Endothelial cell (in vitro differentiated cells): ENCODE data around the gene PAPPA. TPM values are rescaled to one million over a fixed set of nuclear protein-coding genes. Genes with fewer than 3 reads are reported as not detected.

Source experiments
- DNase-seq: peaks from one replicate; pipeline ENCODE4 v3.0.0; 2021; ENCODE audit warnings: low spot score
- H3K27ac Mint-ChIP-seq: one replicate; pipeline ENCODE4 v1.8.0; 2021; ENCODE audit warnings: mixed read lengths, inconsistent platforms; ENCODE audit not compliant: unreplicated experiment
- H3K27me3 Mint-ChIP-seq: one replicate; pipeline ENCODE4 v1.8.0; 2021; ENCODE audit warnings: mild to moderate bottlenecking, moderate library complexity, mixed read lengths, inconsistent platforms; ENCODE audit not compliant: unreplicated experiment
- H3K36me3 Mint-ChIP-seq: one replicate; pipeline ENCODE4 v1.8.0; 2021; ENCODE audit warnings: mild to moderate bottlenecking, low read depth, mixed read lengths, inconsistent platforms; ENCODE audit not compliant: unreplicated experiment
- H3K4me1 Mint-ChIP-seq: one replicate; pipeline ENCODE4 v1.8.0; 2021; ENCODE audit warnings: mild to moderate bottlenecking, mixed read lengths, inconsistent platforms; ENCODE audit not compliant: unreplicated experiment
- H3K4me3 Mint-ChIP-seq: one replicate; pipeline ENCODE4 v1.8.0; 2021; ENCODE audit warnings: mild to moderate bottlenecking, mixed read lengths, inconsistent platforms; ENCODE audit not compliant: unreplicated experiment
- H3K9me3 Mint-ChIP-seq: one replicate; pipeline ENCODE4 v1.8.0; 2021; ENCODE audit warnings: mixed read lengths, inconsistent platforms; ENCODE audit not compliant: unreplicated experiment
- CTCF ChIP-seq: fragments of 200-600 bp; sonication (generic); IDR thresholded peaks from one replicate; pipeline ENCODE4 v1.5.0; 2021; ENCODE audit warnings: antibody characterized with exemption; ENCODE audit not compliant: unreplicated experiment
- total RNA-seq: library from RNA; stranded (reverse); fragmentation: NEBNext Ultra II Directional; extraction: Animal tissue kit (Norgen Biotek cat#: 25700); gene quantifications from one replicate; pipeline ENCODE4 v1.2.1, GENCODE V29; 2021; ENCODE audit not compliant: unreplicated experiment

PAPPA gene
- total RNA-seq, 1 donor from 2014 or later = 1.4 TPM

GRCh38 chr9:116267021-116267420, 113.4 kb downstream of the PAPPA start:
- H3K36me3 Mint-ChIP-seq = no peaks in the 10 kb centered on the region
- no peak for TF ChIP-seq CTCF
- DNase-seq = no peak
- H3K4me3 Mint-ChIP-seq = no peak overlapping the region
- H3K27ac Mint-ChIP-seq = no peak overlapping the region
- H3K9me3 Mint-ChIP-seq = no peaks in the 10 kb centered on the region
- H3K27me3 Mint-ChIP-seq = no peaks in the 10 kb centered on the region
- H3K4me1 Mint-ChIP-seq = peaks cover 14% of the 10 kb centered on the region

GRCh38 chr9:116269250-116269649, 115.7 kb downstream of the PAPPA start:
- DNase-seq = no peak

GRCh38 chr9:116270546-116270945, 117.0 kb downstream of the PAPPA start:
- peaks cover 8% of the 10 kb centered on the region for H3K4me1 Mint-ChIP-seq
- no peaks in the 10 kb centered on the region for H3K36me3 Mint-ChIP-seq
- H3K27me3 Mint-ChIP-seq = peaks cover 2% of the 10 kb centered on the region

More at GRCh38 chr9:116269250-116269649, 115.7 kb downstream of the PAPPA start:
- Mint-ChIP-seq H3K36me3 (no peaks in the 10 kb centered on the region), H3K4me1 (peaks cover 8% of the 10 kb centered on the region), H3K4me3 (no peak overlapping the region), H3K9me3 (no peaks in the 10 kb centered on the region), H3K27me3 (no peaks in the 10 kb centered on the region), H3K27ac (no peak overlapping the region)
- TF ChIP-seq CTCF = no peak

GRCh38 chr9:116271340-116271739, 117.7 kb downstream of the PAPPA start:
- H3K4me1 Mint-ChIP-seq = peaks cover 12% of the 10 kb centered on the region
- H3K36me3 Mint-ChIP-seq = no peaks in the 10 kb centered on the region
- no peak for DNase-seq
- peaks cover 7% of the 10 kb centered on the region for H3K27me3 Mint-ChIP-seq
- no peaks in the 10 kb centered on the region for H3K9me3 Mint-ChIP-seq
- H3K27ac Mint-ChIP-seq = no peak overlapping the region
- no peak overlapping the region for H3K4me3 Mint-ChIP-seq
- TF ChIP-seq CTCF = no peak

More at GRCh38 chr9:116270546-116270945, 117.0 kb downstream of the PAPPA start:
- no peaks in the 10 kb centered on the region for H3K9me3 Mint-ChIP-seq
- H3K27ac Mint-ChIP-seq = no peak overlapping the region
- TF ChIP-seq CTCF = no peak
- no peak overlapping the region for H3K4me3 Mint-ChIP-seq
- no peak for DNase-seq

- no peak overlapping the region for H3K27ac Mint-ChIP-seq
- TF ChIP-seq CTCF = no peak
- no peaks in the 10 kb centered on the region for H3K9me3 Mint-ChIP-seq
- no peak overlapping the region for H3K4me3 Mint-ChIP-seq
- H3K27me3 Mint-ChIP-seq = peaks cover 7% of the 10 kb centered on the region
- DNase-seq = no peak
- H3K36me3 Mint-ChIP-seq = no peaks in the 10 kb centered on the region
- peaks cover 12% of the 10 kb centered on the region for H3K4me1 Mint-ChIP-seq
Observed at GRCh38 chr9:116271991-116272390, 118.4 kb downstream of the PAPPA start.
